CD4-positive, alpha-beta T cell treated with Interleukin-4 for 1 hour (primary cell): ENCODE results near the gene CEACAM20.
A peak's percentile ranks its signal among the peaks of the same experiment; 100 is the strongest.
"Not testable (repeated sequence)": the region's sequence is repeated elsewhere in the genome, so short reads cannot be mapped to it uniquely, and the experiment has no call there.

Experiments used
- DNase-seq, 2 donors: peaks; one replicate each; pipeline ENCODE4 v3.0.0-alpha.2; 2020 to 2022

CEACAM20 gene

GRCh38 chr19:44476559-44477408 is 52.7 kb downstream of the CEACAM20 start:
- DNase-seq: peak in 1 of 2 donors; percentile 8

GRCh38 chr19:44468730-44469129 is 60.7 kb downstream of the CEACAM20 start:
- DNase-seq: not testable (repeated sequence)

- not testable (repeated sequence) for DNase-seq
These were observed 66.7 kb downstream of the CEACAM20 start for GRCh38 chr19:44462600-44463286.
